ENCODE data around the gene ADAMTS15.

The ADAMTS15 gene

GRCh38 chr11:130476922-130477491 is 28.6 kb downstream of the ADAMTS15 start:
- DNase-seq (ENCODE audit: low read depth in 3 of 3) = no peak

DNA sequence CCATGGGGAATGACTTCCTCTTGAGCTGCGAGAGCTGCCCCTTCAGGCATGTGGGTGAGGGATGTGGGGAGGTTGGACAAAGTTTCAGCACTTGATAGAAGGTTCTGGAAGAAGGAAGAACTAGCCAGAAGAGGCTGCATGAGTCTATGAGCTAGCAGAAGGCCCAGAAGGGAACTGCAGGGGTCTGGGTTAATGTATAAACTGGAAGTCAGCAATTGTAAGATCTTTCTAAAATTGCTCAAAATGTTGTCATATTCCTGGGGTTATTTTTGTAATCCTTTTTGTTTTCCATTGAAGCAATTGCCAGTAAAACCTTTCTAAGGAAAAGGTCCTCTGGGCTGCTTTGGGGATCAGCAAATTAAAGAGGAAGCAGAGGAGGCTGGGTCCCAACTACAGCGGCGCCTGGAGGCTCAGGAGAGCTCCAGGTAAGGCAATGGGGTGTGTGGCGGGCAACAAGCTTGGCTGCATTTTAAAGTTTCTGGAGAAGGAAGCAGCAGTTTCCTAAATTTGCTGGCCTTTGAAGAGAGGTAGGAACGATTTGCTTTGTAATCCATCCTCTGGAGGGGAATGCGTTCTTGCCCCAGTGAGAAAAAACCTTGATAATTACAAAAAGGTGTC is 29.2 kb downstream of the ADAMTS15 start:
- no peak for DNase-seq (ENCODE audit: low read depth in 3 of 3)

GRCh38 chr11:130478204-130478701 is 29.8 kb downstream of the ADAMTS15 start:
- no peak for DNase-seq (ENCODE audit: low read depth in 3 of 3)

DNA sequence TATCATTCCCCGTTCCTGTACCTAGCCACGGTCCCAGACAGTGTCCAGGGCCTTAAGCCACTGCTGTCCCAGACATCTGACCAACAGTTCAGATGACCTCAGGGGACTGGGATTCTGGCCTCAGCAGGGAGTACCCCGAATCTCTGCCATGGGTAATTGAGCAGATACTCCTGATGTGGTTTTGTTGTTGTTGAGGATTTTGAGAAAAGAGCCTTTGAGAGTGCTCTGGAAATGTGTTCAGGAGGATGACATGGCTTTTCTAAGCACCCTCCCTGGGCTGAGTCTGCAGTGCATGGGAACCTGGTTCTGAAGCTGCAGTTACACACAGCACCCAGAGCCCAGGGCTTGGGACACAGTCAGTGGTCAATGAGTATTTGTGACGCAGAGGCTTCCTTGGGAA is 30.4 kb downstream of the ADAMTS15 start:
- DNase-seq (ENCODE audit: low read depth in 3 of 3) = no peak

DNA sequence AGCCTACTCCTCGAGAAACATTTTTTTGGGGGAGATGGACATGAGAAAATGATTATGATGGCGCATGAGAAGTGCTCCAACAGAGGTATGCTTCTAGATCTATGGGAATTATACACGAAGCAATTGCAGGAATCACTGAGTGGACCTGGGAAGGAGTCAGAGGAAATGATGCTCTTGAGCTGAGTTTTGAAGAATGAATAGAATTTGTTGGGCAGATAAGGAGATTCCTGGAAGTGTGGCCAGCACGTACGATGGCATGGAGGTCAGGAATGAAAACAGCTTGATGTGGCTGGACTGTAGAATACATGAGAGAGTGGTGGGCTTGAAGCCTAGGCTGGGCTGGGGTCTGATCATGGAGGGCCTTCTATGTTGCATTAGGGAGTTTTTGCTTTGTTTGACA is 31.7 kb downstream of the ADAMTS15 start:
- DNase-seq (ENCODE audit: low read depth in 3 of 3) = no peak

DNA sequence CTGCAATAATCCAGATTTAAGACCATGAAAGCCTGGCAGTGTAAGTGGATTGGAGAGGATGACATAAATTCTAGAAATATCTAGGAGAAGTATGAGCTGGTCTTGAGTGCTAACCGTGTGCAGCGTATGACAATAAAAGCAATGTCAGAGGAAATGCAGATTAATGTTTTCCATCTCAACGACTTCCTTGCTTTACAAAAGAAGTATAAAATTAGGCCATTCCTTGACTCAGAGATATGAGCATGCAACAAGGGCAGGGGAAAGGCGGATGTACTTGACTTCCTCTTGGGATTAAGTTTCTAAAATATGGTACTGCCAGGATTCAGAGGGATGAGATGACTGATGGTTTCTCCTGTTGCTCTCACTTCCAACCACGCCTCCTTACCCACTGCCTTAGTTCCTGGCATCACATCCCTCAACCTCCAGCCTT is 32.3 kb downstream of the ADAMTS15 start:
- DNase-seq (ENCODE audit: low read depth in 3 of 3) = no peak

GRCh38 chr11:130483124-130483523 is 34.7 kb downstream of the ADAMTS15 start:
- DNase-seq (ENCODE audit: low read depth in 3 of 3) = no peak

- no peak for DNase-seq (ENCODE audit: low read depth in 3 of 3)
Measured at GRCh38 chr11:130485983-130486382, 37.5 kb downstream of the ADAMTS15 start.

- DNase-seq (ENCODE audit: low read depth in 3 of 3) = no peak
Measured at GRCh38 chr11:130486391-130486836, 38.0 kb downstream of the ADAMTS15 start.

DNA sequence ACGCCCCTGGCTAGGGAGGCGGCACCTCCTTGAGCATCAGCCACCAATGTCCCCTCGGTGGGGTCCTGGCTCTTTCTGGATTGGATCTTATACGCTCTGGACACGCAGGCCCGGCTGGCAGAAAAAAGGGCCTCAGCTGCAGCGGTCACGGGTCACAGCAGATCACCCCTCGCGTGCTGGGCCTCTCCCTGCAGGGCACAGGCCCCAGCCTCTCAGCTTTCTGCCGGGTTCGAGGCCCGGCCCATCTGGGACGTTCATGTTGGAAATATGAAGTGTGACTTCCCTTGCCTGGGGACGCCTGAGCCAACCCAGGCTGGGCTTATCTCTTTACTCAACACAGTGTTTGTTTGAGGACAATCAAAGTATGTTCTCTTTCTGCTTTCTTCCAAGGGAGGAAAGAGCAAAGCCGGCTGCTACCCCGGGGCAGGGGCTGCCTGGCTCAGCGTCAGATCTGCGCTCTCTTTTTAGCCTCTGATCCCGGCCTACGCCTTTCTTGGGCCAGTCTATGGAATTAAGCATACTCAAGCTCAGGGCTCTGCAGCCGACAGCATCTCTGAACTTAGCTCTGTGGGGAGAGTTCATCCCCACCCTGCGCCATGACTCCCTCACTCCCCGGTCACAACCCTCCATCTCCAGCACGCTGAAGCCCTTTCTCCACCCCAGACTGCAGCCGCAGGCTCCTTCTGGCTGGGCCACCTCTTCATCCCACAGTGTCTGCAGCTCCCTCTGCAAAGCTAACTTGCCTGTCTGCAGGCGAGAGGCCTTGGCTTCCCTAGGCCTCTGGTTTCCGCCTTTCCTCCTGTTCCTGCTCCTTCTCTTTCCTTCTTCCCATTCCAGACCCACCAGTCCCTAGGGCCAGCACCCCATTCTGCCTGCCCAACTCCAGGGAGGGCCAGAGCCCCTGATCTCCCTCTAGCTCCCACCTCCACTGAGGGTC is 38.8 kb downstream of the ADAMTS15 start:
- no peak for DNase-seq (ENCODE audit: low read depth in 3 of 3)

DNA sequence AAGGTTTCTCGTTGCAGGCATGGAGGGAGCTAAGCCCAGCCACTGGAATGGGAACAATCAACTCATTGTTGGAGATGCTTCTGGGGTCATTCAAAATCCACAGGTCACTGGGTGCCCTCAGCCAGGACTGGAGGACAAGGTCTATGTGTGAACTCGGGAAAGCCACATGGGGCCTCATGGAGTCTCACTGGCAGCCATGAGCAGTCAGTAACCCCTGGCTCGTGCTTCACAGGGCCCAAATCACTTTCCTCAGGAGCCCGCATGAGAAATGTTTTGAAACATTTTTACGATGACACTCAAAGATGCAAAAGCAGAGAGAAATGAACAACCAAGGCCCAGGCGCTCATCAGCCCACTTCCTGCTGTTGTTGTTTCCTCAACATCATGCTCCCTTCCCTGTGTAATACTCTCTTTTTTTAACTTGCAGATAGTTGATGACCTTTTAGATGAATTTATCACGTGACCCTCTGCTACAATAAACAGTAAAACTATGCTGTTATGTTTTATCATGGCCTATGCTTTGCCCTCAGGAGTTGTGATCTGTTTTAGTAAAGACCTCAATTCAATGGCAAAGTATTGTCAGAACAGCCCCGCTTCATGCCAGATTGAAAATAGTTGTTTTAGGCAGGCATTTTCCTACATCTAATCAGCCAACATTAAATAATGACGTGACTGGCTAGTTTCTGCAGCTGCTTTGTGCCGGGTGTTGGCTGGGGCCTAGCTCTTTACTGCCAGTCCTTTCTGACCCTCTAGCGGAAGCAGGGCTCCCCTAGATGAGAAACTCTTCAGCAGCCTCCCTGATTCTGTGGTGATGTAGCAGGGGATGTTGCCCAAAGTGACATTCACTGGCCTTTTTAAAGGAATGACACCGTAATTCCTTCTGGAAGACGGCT is 39.7 kb downstream of the ADAMTS15 start:
- DNase-seq (ENCODE audit: low read depth in 3 of 3) = no peak

DNA sequence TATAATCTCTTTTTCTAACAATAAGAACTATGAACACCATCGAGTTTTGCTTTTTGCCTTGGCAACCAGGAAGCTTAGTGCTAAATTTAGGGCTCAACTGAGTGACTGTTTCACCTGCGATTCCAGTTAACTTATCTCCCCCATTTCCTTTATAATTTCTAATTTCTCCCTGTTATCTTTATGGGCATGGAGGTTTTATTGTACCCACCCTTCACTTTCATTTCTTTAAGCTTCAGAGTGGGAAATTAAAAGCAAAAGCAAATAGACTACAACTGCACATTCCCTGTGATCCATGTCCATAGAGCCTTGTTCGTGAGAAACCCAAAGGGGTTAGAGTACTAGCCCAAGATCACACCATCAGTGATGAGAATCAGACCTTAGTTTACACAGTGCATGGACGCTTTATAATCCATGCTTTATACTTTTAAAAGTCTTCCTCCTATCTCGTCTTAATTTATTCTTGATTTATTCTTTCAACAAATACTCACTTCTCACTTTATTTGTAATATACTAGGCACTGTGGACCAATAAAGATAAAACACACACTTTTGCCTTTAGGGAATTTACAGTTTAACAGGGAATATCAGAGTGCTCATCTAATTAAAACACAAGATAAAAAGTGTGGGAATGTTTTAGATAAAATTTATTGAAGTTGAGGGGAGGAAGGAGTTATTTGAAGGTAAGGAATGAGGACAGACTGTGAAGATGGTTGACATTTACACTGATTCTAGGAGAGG is 40.6 kb downstream of the ADAMTS15 start:
- DNase-seq (ENCODE audit: low read depth in 3 of 3) = no peak

DNA sequence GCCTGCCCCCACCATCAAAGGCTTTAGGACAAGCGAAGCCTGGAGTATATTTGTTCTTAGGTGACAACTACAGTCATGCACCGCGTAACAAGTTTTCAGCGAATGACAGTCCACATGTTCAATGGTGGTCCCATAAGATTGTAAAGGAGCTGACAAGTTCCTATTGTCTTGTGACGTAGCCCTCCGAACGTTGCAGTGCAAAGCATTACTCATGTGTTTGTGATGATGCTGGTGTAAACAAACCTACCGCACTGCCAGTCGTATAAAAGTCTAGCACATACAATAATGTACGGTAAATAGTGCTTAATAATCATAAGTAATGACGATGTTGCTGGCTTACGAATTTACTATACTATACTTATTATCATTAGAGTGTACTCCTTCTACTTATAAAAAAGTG is 41.3 kb downstream of the ADAMTS15 start:
- DNase-seq (ENCODE audit: low read depth in 3 of 3) = no peak

DNA sequence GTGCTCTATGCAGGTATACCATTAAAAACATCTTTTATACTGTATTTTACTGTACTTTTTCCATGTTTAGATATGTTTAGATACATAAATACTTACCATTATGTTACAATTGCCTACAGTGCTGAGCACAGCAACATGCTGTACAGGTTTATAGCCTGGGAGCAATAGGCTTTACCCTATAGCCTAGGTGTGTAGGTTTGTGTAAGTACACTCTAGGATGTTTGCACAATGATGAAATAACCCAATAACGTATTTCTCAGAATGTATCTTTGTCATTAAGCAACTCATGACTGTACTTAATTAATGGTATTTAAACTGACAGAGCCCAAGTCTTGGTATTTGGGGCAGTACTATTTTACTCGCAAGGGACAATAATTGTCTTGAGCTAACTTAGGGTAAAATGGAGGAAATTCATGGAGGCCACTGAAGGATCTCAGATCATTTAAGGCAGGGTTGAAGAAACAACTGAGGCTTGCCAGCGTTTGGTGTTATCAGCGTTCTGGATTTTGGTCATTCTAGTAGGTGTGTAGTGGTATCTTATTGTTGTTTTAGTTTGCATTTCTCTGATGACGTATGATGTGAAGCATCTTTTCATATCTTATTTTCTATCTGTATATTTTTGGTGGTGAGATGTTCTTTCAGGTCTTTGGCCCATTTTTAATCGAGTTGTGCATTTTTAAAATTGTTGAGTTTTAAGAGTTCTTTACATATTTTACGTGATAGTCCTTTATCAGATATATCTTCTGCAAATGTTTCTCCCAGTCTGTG is 42.4 kb downstream of the ADAMTS15 start:
- no peak for DNase-seq (ENCODE audit: low read depth in 3 of 3)

GRCh38 chr11:130498181-130498580 is 49.7 kb downstream of the ADAMTS15 start:
- no peak for DNase-seq (ENCODE audit: low read depth in 3 of 3)

DNA sequence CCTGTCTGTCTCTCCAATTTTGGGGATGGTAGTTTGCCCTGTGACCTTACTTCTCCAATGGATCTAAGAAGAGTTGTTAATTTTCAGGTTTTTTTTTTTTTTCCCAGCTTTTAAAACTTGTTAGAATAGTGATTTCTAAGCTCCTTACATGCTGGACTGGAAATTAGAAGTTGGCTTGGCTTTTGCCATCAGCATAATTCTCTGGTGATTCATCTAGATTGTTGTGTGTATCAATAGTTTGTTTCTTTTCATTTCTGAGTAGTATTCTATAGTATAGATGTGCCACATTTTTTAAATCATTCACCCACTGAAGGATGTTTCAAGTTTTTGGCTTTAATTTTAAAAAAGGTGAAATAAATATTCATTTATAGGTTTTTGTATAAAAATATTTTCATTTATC is 51.4 kb downstream of the ADAMTS15 start:
- DNase-seq (ENCODE audit: low read depth in 3 of 3) = no peak

GRCh38 chr11:130504317-130504716 is 55.9 kb downstream of the ADAMTS15 start:
- no peak for DNase-seq (ENCODE audit: low read depth in 3 of 3)

DNA sequence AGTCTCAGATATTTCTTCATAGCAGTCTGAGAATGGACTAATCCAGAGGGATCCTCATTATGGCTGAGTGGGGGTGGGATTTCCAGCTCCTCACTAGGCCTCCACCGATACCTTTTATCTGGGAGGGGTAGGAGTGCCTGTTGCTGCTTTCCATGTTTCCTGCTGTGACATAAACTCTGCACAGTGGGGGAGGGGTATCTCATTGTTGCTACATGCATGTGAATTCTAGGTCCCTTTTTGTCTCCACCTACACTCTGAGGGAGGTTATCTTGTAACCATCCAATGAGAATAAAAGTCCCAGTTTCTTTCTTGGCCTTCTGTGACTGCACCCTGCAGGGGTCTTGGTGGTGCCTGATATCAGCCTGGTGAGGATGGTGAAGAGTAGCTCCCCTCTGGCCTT is 60.5 kb downstream of the ADAMTS15 start:
- no peak for DNase-seq (ENCODE audit: low read depth in 3 of 3)

- DNase-seq (ENCODE audit: low read depth in 3 of 3) = no peak
Measured at GRCh38 chr11:130509942-130510341, 61.5 kb downstream of the ADAMTS15 start.

DNA sequence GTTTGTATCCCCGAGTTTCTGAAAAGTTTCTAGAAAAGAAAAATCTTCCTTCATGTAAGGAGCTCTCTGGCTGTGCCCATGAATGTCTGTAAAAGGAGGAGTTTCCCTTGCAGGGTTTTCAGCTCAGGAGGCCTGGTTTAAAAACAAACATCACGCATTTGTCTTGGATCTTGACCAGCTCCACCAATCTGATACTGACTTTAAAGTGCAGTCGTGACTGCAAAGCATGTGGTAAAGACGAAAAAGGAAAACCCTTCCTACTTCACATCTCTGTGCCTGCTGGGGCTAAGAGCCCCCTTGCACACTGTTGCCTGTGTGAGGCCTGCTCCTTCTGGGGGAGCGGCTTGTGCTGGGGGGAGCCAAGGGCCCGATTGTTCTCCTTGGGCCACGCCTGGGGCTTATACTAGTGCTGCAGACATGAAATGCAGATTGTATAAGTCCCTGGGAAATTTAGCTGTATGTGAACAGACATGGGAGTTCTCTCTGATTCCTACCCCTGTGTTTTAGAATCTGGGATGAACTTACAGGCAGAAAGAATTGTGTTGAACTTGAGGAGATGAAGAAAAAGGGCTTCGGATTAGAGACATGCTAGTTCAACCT is 62.1 kb downstream of the ADAMTS15 start:
- DNase-seq (ENCODE audit: low read depth in 3 of 3) = no peak
